ENCODE measurements around the gene PIEZO1. TPM values are rescaled to one million over a fixed set of nuclear protein-coding genes. Genes with fewer than 3 reads are reported as not detected.
"Not testable (repeated sequence)": the region's sequence is repeated elsewhere in the genome, so short reads cannot be mapped to it uniquely, and the experiment has no call there.

Gene PIEZO1
- total and polyA plus RNA-seq, 2 donors (not counting 1 experiment from before 2014, with no cell fraction given), result 94.5 to 313 TPM

GRCh38 chr16:88826070-88826840 lies 41.2 kb upstream of the PIEZO1 start:
- H3K4me3 ChIP-seq (replicated peaks in 1 of 4; ENCODE audit: control extremely low read depth in 1 of 4, insufficient read depth in 1 of 4, low read depth in 3 of 4, low read length in 4 of 4), result no peak overlapping the region
- H3K27ac ChIP-seq (ENCODE audit: insufficient read depth, low read length), result no peak overlapping the region
- H2AFZ ChIP-seq (ENCODE audit: low read length), result no peak overlapping the region
- H3K9me3 ChIP-seq (ENCODE audit: control insufficient read depth, insufficient read depth, low read depth, low read length), result no peaks in the 10 kb centered on the region
- H3K27me3 ChIP-seq (ENCODE audit: control insufficient read depth, insufficient read depth, low read length), result no peaks in the 10 kb centered on the region
- H3K4me2 ChIP-seq (ENCODE audit: extremely low read depth, insufficient read depth, low read length), result no peak overlapping the region
- TF ChIP-seq CTCF (conservative IDR thresholded peaks at IDR 0.05 in 1 of 2, IDR thresholded peaks at IDR 0.05 in 1 of 2; ENCODE audit: low read depth in 1 of 2, low read length in 2 of 2) (no peak), EZH2 (IDR thresholded peaks at IDR 0.05; ENCODE audit: low read length, missing control alignments) (no peak)
- H3K36me3 ChIP-seq (ENCODE audit: control insufficient read depth, insufficient read depth, low read length), result peaks cover 4% of the 10 kb centered on the region
- no peaks in the 10 kb centered on the region for H4K20me1 ChIP-seq (ENCODE audit: control insufficient read depth, extremely low read depth, insufficient read depth, low read length)
- no peaks in the 10 kb centered on the region for H3K79me2 ChIP-seq (ENCODE audit: control insufficient read depth, insufficient read depth, low read length)
- H3K4me1 ChIP-seq (ENCODE audit: control insufficient read depth, extremely low read depth, insufficient read depth, low read length), result no peaks in the 10 kb centered on the region
- no peak overlapping the region for H3K9ac ChIP-seq (ENCODE audit: insufficient read depth, low read length)
- DNase-seq (ENCODE audit: low read depth in 2 of 2), result no peak

GRCh38 chr16:88825146-88825545 lies 40.1 kb upstream of the PIEZO1 start:
- TF ChIP-seq EZH2 (IDR thresholded peaks at IDR 0.05; ENCODE audit: low read length, missing control alignments) (no peak), CTCF (conservative IDR thresholded peaks at IDR 0.05 in 1 of 2, IDR thresholded peaks at IDR 0.05 in 1 of 2; ENCODE audit: low read depth in 1 of 2, low read length in 2 of 2) (no peak)
- no peaks in the 10 kb centered on the region for H3K27me3 ChIP-seq (ENCODE audit: control insufficient read depth, insufficient read depth, low read length)
- no peak overlapping the region for H2AFZ ChIP-seq (ENCODE audit: low read length)
- no peaks in the 10 kb centered on the region for H3K9me3 ChIP-seq (ENCODE audit: control insufficient read depth, insufficient read depth, low read depth, low read length)
- H3K27ac ChIP-seq (ENCODE audit: insufficient read depth, low read length), result no peak overlapping the region
- peaks cover 8% of the 10 kb centered on the region for H3K36me3 ChIP-seq (ENCODE audit: control insufficient read depth, insufficient read depth, low read length)
- H3K79me2 ChIP-seq (ENCODE audit: control insufficient read depth, insufficient read depth, low read length), result no peaks in the 10 kb centered on the region
- H4K20me1 ChIP-seq (ENCODE audit: control insufficient read depth, extremely low read depth, insufficient read depth, low read length), result no peaks in the 10 kb centered on the region
- no peak overlapping the region for H3K4me2 ChIP-seq (ENCODE audit: extremely low read depth, insufficient read depth, low read length)
- H3K4me1 ChIP-seq (ENCODE audit: control insufficient read depth, extremely low read depth, insufficient read depth, low read length), result no peaks in the 10 kb centered on the region
- no peak for DNase-seq (ENCODE audit: low read depth in 2 of 2)
- H3K4me3 ChIP-seq (replicated peaks in 1 of 4; ENCODE audit: control extremely low read depth in 1 of 4, insufficient read depth in 1 of 4, low read depth in 3 of 4, low read length in 4 of 4), result no peak overlapping the region
- no peak overlapping the region for H3K9ac ChIP-seq (ENCODE audit: insufficient read depth, low read length)

- H3K79me2 ChIP-seq (ENCODE audit: control insufficient read depth, insufficient read depth, low read length), result no peaks in the 10 kb centered on the region
- no peaks in the 10 kb centered on the region for H3K27me3 ChIP-seq (ENCODE audit: control insufficient read depth, insufficient read depth, low read length)
- no peak overlapping the region for H3K27ac ChIP-seq (ENCODE audit: insufficient read depth, low read length)
- H4K20me1 ChIP-seq (ENCODE audit: control insufficient read depth, extremely low read depth, insufficient read depth, low read length), result no peaks in the 10 kb centered on the region
- H3K4me2 ChIP-seq (ENCODE audit: extremely low read depth, insufficient read depth, low read length), result no peak overlapping the region
- no peak for DNase-seq (ENCODE audit: low read depth in 2 of 2)
- H3K36me3 ChIP-seq (ENCODE audit: control insufficient read depth, insufficient read depth, low read length), result peaks cover 8% of the 10 kb centered on the region
- no peak overlapping the region for H3K9ac ChIP-seq (ENCODE audit: insufficient read depth, low read length)
- no peak overlapping the region for H3K4me3 ChIP-seq (replicated peaks in 1 of 4; ENCODE audit: control extremely low read depth in 1 of 4, insufficient read depth in 1 of 4, low read depth in 3 of 4, low read length in 4 of 4)
- H3K4me1 ChIP-seq (ENCODE audit: control insufficient read depth, extremely low read depth, insufficient read depth, low read length), result no peaks in the 10 kb centered on the region
- H3K9me3 ChIP-seq (ENCODE audit: control insufficient read depth, insufficient read depth, low read depth, low read length), result no peaks in the 10 kb centered on the region
- H2AFZ ChIP-seq (ENCODE audit: low read length), result no peak overlapping the region
- TF ChIP-seq CTCF (conservative IDR thresholded peaks at IDR 0.05 in 1 of 2, IDR thresholded peaks at IDR 0.05 in 1 of 2; ENCODE audit: low read depth in 1 of 2, low read length in 2 of 2), result no peak
- TF ChIP-seq EZH2 (IDR thresholded peaks at IDR 0.05; ENCODE audit: low read length, missing control alignments), result no peak
Measured at GRCh38 chr16:88824256-88825077, 39.4 kb upstream of the PIEZO1 start.

GRCh38 chr16:88823646-88824045 lies 38.6 kb upstream of the PIEZO1 start:
- not testable (repeated sequence) for H3K4me3 ChIP-seq (replicated peaks in 1 of 4; ENCODE audit: control extremely low read depth in 1 of 4, insufficient read depth in 1 of 4, low read depth in 3 of 4, low read length in 4 of 4); H3K27me3 ChIP-seq (ENCODE audit: control insufficient read depth, insufficient read depth, low read length); H3K9me3 ChIP-seq (ENCODE audit: control insufficient read depth, insufficient read depth, low read depth, low read length); H3K36me3 ChIP-seq (ENCODE audit: control insufficient read depth, insufficient read depth, low read length); DNase-seq (ENCODE audit: low read depth in 2 of 2); H4K20me1 ChIP-seq (ENCODE audit: control insufficient read depth, extremely low read depth, insufficient read depth, low read length); H3K27ac ChIP-seq (ENCODE audit: insufficient read depth, low read length); H3K4me2 ChIP-seq (ENCODE audit: extremely low read depth, insufficient read depth, low read length); H3K9ac ChIP-seq (ENCODE audit: insufficient read depth, low read length); H2AFZ ChIP-seq (ENCODE audit: low read length); H3K79me2 ChIP-seq (ENCODE audit: control insufficient read depth, insufficient read depth, low read length); H3K4me1 ChIP-seq (ENCODE audit: control insufficient read depth, extremely low read depth, insufficient read depth, low read length)

All from fibroblast of lung (primary cell).